ENCODE measurements around the gene SF1.

SF1 gene

GRCh38 chr11:64760759-64761420 is 17.5 kb downstream of the SF1 start:
- Histone ChIP-seq H3K4me2 (ENCODE audit: insufficient read depth, low read length) (no peak overlapping the region), H3K9ac (ENCODE audit: low read depth, low read length) (no peak overlapping the region), H3K4me3 (ENCODE audit: low read depth in 1 of 2, low read length in 2 of 2) (no peak overlapping the region), H3K4me1 (ENCODE audit: insufficient read depth, low read length) (peaks cover 23% of the 10 kb centered on the region), H3K27ac (ENCODE audit: low read length) (peak overlapping the region; percentile 12; the same call in 1 of the 2 replicates), H3K79me2 (ENCODE audit: insufficient read depth, low read length) (peaks cover 18% of the 10 kb centered on the region), H4K20me1 (ENCODE audit: insufficient read depth, low read length) (peaks cover 47% of the 10 kb centered on the region), H3K36me3 (ENCODE audit: insufficient read depth, low read length) (peaks cover 38% of the 10 kb centered on the region), H2AFZ (ENCODE audit: low read depth, low read length) (no peak overlapping the region), H3K9me3 (ENCODE audit: insufficient read depth, low read length, severe bottlenecking) (no peaks in the 10 kb centered on the region), H3K27me3 (ENCODE audit: insufficient read depth, low read length, poor library complexity) (no peaks in the 10 kb centered on the region)
- DNase-seq (no peak), ATAC-seq (ENCODE audit: insufficient read depth, low read depth) (peak; percentile 4; the same call in 1 of the 3 replicates)
- TF ChIP-seq CTCF (IDR thresholded peaks at IDR 0.05; ENCODE audit: borderline replicate concordance, extremely low read depth, low read length, poor library complexity, severe bottlenecking) (no peak), EZH2 (IDR thresholded peaks at IDR 0.05; ENCODE audit: borderline replicate concordance, low read depth, low read length, severe bottlenecking) (no peak)

- no peaks in the 10 kb centered on the region for H3K9me3 ChIP-seq (ENCODE audit: insufficient read depth, low read length, severe bottlenecking)
- H3K36me3 ChIP-seq (ENCODE audit: insufficient read depth, low read length): peaks cover 30% of the 10 kb centered on the region
- peaks cover 18% of the 10 kb centered on the region for H3K4me1 ChIP-seq (ENCODE audit: insufficient read depth, low read length)
- no peak within 1 kb of the TSS for H3K9ac ChIP-seq (ENCODE audit: low read depth, low read length)
- H3K4me2 ChIP-seq (ENCODE audit: insufficient read depth, low read length): no peak within 1 kb of the TSS
- no peak for DNase-seq
- H3K27me3 ChIP-seq (ENCODE audit: insufficient read depth, low read length, poor library complexity): no peaks in the 10 kb centered on the region
- ATAC-seq (ENCODE audit: insufficient read depth, low read depth): peak; percentile 22; the same call in 2 of the 3 replicates
- H3K4me3 ChIP-seq (ENCODE audit: low read depth in 1 of 2, low read length in 2 of 2): no peak within 1 kb of the TSS
- H3K27ac ChIP-seq (ENCODE audit: low read length): peak within 1 kb of the TSS; percentile 25
- TF ChIP-seq EZH2 (IDR thresholded peaks at IDR 0.05; ENCODE audit: borderline replicate concordance, low read depth, low read length, severe bottlenecking) (no peak), CTCF (IDR thresholded peaks at IDR 0.05; ENCODE audit: borderline replicate concordance, extremely low read depth, low read length, poor library complexity, severe bottlenecking) (no peak)
- H2AFZ ChIP-seq (ENCODE audit: low read depth, low read length): no peak within 1 kb of the TSS
- H3K79me2 ChIP-seq (ENCODE audit: insufficient read depth, low read length): peaks cover 13% of the 10 kb centered on the region
- peaks cover 39% of the 10 kb centered on the region for H4K20me1 ChIP-seq (ENCODE audit: insufficient read depth, low read length)
Observed at GRCh38 chr11:64759722-64760719, 18.3 kb downstream of the SF1 start, which contains the start of gene PYGM. TSS of gene PYGM (minus strand) at chr11:64759974. CDS start at chr11:64759898, 76 bp downstream.

GRCh38 chr11:64759131-64759721 is 19.1 kb downstream of the SF1 start:
- Histone ChIP-seq H3K4me3 (ENCODE audit: low read depth in 1 of 2, low read length in 2 of 2) (no peak overlapping the region), H3K27me3 (ENCODE audit: insufficient read depth, low read length, poor library complexity) (no peaks in the 10 kb centered on the region), H3K36me3 (ENCODE audit: insufficient read depth, low read length) (peaks cover 22% of the 10 kb centered on the region), H3K4me2 (ENCODE audit: insufficient read depth, low read length) (no peak overlapping the region), H3K79me2 (ENCODE audit: insufficient read depth, low read length) (peaks cover 8% of the 10 kb centered on the region; the same call in 1 of the 2 replicates), H3K27ac (ENCODE audit: low read length) (no peak overlapping the region), H2AFZ (ENCODE audit: low read depth, low read length) (no peak overlapping the region), H4K20me1 (ENCODE audit: insufficient read depth, low read length) (peaks cover 31% of the 10 kb centered on the region), H3K4me1 (ENCODE audit: insufficient read depth, low read length) (peaks cover 10% of the 10 kb centered on the region), H3K9me3 (ENCODE audit: insufficient read depth, low read length, severe bottlenecking) (no peaks in the 10 kb centered on the region), H3K9ac (ENCODE audit: low read depth, low read length) (no peak overlapping the region)
- ATAC-seq (ENCODE audit: insufficient read depth, low read depth): no peak
- TF ChIP-seq CTCF (IDR thresholded peaks at IDR 0.05; ENCODE audit: borderline replicate concordance, extremely low read depth, low read length, poor library complexity, severe bottlenecking) (no peak), EZH2 (IDR thresholded peaks at IDR 0.05; ENCODE audit: borderline replicate concordance, low read depth, low read length, severe bottlenecking) (no peak)
- DNase-seq: no peak
